ENCODE measurements around the gene SMG9. TPM values are rescaled to one million over a fixed set of nuclear protein-coding genes. Genes with fewer than 3 reads are reported as not detected.

SMG9 gene
- total RNA-seq, 1 donor from 2014 or later = 4.7 TPM

DNA sequence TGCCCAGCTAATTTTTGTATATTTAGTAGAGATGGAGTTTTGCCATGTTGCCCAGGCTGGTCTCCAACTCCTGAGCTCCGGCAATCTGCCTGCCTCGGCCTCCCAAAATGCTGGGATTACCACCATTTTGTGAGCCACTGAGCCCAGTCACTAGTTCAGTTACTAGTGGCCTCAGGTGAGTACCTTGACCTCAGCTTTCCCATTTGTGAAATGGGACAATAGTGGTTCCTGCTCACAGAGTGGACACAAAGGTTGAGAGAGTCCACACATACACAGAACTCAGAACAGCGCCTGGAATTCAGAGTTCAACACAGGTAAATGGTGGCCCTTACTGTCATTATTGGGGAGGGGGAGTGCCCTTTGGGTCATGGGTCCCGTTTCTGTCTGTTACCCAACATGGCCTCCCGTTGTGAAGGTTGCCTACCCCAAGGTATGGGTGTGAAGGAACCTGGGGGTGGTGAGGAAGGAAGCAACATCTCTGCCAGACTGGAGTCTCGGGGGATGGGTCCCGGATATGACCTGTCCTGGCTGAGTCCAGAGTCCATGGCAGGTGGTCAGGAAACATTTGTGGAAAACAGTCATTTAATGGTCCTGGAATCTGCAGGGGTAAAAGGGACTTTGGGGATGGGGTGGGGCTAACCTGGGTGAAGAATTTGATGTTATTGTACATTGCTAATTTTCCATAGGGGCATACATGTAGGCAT, 50.6 kb downstream of the SMG9 start:
- no peak for TF ChIP-seq CTCF (IDR thresholded peaks at IDR 0.05; ENCODE audit: insufficient read depth, low read length, severe bottlenecking)
- FAIRE-seq (no peak), DNase-seq (ENCODE audit: low read depth) (no peak)
- Histone ChIP-seq H3K4me3 (ENCODE audit: low read depth, low read length) (no peak overlapping the region), H3K36me3 (ENCODE audit: control insufficient read depth, insufficient read depth, low read length) (no peaks in the 10 kb centered on the region), H3K27me3 (ENCODE audit: control insufficient read depth, insufficient read depth, low read length) (peaks cover 3% of the 10 kb centered on the region)

DNA sequence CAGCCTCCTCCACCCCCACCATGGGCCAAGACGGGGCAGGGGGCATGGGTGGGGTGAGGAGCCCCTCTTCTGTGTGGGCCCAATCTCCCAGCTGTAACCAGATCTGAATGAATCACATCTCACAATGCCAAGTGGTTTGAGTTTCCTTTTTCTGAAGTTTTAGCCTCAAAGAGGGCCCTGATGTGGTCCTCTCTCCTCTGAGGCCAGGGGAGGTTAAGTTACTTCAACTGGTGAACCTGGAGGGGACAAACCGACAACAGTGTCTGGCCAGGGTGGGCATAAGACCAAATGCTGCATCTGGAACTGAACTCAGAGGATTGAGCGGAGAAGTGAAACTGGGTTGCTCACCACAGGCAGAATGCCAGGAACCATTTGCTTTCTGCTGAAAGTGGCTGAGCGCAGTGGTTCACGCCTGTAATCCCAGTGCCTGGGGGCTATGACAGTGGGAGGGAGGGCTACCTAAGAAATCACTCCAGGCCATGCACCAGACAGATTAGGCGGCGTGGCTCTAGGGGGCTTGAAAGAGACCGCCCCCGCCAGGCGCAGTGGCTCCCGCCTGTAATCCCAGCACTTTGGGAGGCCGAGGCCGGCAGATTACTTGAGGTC, 54.3 kb downstream of the SMG9 start:
- DNase-seq (ENCODE audit: low read depth) (peak; percentile 46), FAIRE-seq (no peak)
- peaks cover 6% of the 10 kb centered on the region for H3K27me3 ChIP-seq (ENCODE audit: control insufficient read depth, insufficient read depth, low read length)
- H3K36me3 ChIP-seq (ENCODE audit: control insufficient read depth, insufficient read depth, low read length) = no peaks in the 10 kb centered on the region
- H3K4me3 ChIP-seq (ENCODE audit: low read depth, low read length) = no peak overlapping the region
- no peak for TF ChIP-seq CTCF (IDR thresholded peaks at IDR 0.05; ENCODE audit: insufficient read depth, low read length, severe bottlenecking)

- no peak for TF ChIP-seq CTCF (IDR thresholded peaks at IDR 0.05; ENCODE audit: insufficient read depth, low read length, severe bottlenecking)
- DNase-seq (ENCODE audit: low read depth) (peak; percentile 6), FAIRE-seq (no peak)
- H3K36me3 ChIP-seq (ENCODE audit: control insufficient read depth, insufficient read depth, low read length) = no peaks in the 10 kb centered on the region
- H3K4me3 ChIP-seq (ENCODE audit: low read depth, low read length) = no peak overlapping the region
- peaks cover 6% of the 10 kb centered on the region for H3K27me3 ChIP-seq (ENCODE audit: control insufficient read depth, insufficient read depth, low read length)
Observed at GRCh38 chr19:43699506-43700394, 55.0 kb downstream of the SMG9 start.

GRCh38 chr19:43697295-43697694, 57.5 kb downstream of the SMG9 start:
- no peak for DNase-seq (ENCODE audit: low read depth)
- no peaks in the 10 kb centered on the region for H3K36me3 ChIP-seq (ENCODE audit: control insufficient read depth, insufficient read depth, low read length)
- H3K27me3 ChIP-seq (ENCODE audit: control insufficient read depth, insufficient read depth, low read length) = peaks cover 6% of the 10 kb centered on the region
- H3K4me3 ChIP-seq (ENCODE audit: low read depth, low read length) = no peak overlapping the region
- no peak for TF ChIP-seq CTCF (IDR thresholded peaks at IDR 0.05; ENCODE audit: insufficient read depth, low read length, severe bottlenecking)
- FAIRE-seq = peak; percentile 87

GRCh38 chr19:43695985-43696704, 58.6 kb downstream of the SMG9 start:
- peak; percentile 18 for FAIRE-seq
- DNase-seq (ENCODE audit: low read depth) = no peak
- Histone ChIP-seq H3K27me3 (ENCODE audit: control insufficient read depth, insufficient read depth, low read length) (peaks cover 6% of the 10 kb centered on the region), H3K36me3 (ENCODE audit: control insufficient read depth, insufficient read depth, low read length) (no peaks in the 10 kb centered on the region), H3K4me3 (ENCODE audit: low read depth, low read length) (no peak overlapping the region)
- TF ChIP-seq CTCF (IDR thresholded peaks at IDR 0.05; ENCODE audit: insufficient read depth, low read length, severe bottlenecking) = no peak

Measured in bronchial epithelial cell (primary cell).